HG03558 (cell line): ENCODE data around the gene LIPT1.
"Not testable (repeated sequence)": the region's sequence is repeated elsewhere in the genome, so short reads cannot be mapped to it uniquely, and the experiment has no call there.

Experiments used
- ATAC-seq: cut with Tn5 transposase; IDR thresholded peaks from one replicate; pipeline ENCODE4 v1.9.1; 2021; ENCODE audit warnings: moderate number of reproducible peaks; ENCODE audit not compliant: unreplicated experiment; ENCODE audit errors: extremely low read depth

Gene LIPT1

DNA sequence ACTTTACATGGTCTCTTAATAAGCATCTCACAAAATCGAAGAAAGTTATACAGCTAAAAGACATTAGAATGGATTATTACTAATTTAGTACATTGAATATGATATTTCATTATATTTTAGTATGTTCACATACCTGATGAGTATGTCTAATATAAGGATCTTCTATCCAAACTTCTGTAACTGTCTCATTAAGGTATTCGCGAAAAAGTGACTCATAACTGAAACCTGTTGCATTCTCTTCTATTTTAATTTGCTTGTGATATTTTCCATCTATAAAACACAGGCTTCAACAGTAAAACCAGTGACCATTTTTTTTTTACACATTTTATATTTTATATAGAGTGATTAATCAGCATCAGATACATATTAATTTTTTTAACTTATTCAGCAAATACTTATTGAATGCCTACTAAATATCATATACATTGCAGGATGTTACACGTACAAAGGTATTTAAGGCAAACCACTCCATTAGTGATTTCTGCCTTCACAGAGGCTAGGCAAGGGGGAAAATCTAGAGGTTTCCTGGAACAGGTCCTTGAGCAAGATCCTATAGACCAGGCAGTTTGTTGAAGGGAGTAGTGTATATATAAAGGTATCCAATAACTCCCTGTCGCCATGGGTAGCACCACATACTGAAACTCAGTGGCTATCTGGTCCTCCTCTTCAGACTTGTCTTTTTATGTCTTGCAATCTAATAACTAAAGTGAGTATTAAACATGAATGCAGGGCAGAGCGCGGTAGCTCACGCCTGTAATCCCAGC is 16.8 kb downstream of the LIPT1 start:
- ATAC-seq: no peak

DNA sequence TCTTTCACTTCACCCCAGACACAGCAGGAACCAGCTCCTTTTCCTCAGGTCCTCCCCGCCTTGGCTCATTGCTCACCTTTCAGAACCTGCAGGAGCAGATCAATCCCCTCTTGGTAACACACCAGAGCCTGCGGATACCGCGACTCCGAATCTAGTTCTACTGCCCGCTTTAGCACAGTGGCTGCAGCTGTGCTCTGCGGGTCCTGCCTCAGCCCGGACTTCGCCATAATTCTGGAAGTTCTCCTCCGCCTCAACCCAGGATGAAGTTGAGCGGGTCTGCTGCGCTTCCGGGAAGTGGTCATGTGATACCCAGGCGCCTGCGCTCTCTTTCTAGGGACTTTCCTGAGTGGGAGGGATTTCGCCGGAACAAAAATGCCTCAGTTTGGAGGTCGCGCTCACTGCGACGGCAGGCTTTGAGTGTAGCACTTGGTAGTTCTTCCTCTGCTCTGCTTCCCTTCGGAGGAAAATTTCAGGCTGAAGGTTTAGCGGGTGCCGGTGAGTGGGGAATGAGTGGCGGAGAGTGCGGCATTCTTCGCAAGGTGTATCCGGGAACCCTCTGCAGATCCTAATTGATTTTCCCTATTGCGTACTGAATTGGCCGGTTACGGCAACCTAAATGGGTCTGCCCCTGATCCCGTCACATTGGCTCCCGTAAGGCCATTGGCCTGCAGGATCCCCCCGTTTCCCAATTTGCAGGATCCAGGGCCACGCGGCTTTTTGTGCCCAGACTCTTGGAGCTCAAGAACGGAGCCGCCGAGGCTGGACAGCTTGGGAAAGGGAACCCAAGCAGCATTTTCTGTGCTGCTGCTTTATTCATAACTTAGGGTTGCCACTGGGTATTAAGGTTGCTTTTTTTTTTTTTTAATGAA is 26.2 kb downstream of the LIPT1 start, which contains the start of the genes MITD1 and MRPL30:
Gene MITD1 (minus strand): TSS at position 304 of the 869 bp plus-strand sequence. CDS start 77 bp downstream, at position 227.
Gene MRPL30 (plus strand): TSS at position 430 of the 869 bp plus-strand sequence. CDS start 5,020 bp downstream, outside the sequence.
- ATAC-seq: peak; percentile 87

- ATAC-seq: no peak
These were observed 26.8 kb downstream of the LIPT1 start for GRCh38 chr2:99181624-99182000.

DNA sequence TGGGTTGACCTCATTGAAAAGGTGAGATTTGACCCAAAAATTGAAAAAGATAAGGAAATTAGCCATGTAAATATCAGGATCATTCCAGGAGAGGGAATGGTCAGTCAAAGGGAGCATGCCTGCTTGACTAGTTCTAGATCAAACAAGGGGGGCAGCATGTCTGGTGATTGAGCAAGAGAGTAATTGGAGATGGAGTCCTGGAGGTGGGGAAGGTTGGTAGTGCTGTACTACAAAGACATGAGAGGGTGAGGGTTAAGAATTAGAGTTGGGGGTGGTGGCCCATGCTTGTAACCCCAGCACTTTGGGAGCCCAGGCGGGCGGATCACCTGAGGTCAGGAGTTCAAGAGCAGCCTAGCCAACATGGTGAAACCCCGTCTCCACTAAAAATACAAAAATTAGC is 28.3 kb downstream of the LIPT1 start:
- ATAC-seq: no peak

GRCh38 chr2:99184811-99185210 is 30.0 kb downstream of the LIPT1 start:
- ATAC-seq: no peak

GRCh38 chr2:99187011-99187410 is 32.2 kb downstream of the LIPT1 start:
- no peak for ATAC-seq

DNA sequence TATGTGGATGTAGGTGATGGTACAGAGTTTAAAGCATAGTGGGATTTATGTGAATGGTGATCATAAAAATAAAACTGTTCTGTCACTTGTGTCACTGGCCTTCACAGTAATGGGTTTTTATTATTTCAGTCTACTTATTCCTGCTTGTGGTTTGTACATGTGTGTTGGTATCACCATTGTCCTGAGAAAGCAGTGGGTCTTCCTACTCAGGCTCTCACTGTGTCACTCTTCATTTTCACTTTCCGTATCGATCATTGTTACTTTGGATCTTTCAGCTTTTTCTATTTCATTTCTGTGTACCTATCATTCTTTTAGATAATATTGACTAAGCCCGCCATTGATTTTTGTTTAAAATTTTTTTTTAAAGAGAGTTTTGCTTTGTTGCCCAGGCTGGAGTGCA is 33.6 kb downstream of the LIPT1 start:
- no peak for ATAC-seq

DNA sequence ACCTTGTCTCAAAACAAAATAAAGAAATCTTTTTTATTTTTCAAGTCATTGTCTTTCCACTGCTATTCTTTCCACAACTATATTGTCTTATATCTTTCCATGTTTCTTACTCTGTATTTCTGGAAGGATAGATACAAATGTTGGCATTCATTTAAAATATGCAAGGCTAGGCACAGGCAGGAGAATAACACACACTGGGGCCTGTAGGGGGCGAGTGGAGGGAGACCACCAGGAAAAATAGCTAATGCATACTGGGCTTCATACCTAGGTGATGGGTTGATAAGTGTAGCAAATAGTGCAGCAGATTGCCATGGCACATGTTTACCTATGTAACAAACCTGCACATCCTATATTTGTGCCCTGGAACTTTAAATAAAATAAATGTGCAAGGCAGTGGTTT is 35.8 kb downstream of the LIPT1 start:
- ATAC-seq: no peak

DNA sequence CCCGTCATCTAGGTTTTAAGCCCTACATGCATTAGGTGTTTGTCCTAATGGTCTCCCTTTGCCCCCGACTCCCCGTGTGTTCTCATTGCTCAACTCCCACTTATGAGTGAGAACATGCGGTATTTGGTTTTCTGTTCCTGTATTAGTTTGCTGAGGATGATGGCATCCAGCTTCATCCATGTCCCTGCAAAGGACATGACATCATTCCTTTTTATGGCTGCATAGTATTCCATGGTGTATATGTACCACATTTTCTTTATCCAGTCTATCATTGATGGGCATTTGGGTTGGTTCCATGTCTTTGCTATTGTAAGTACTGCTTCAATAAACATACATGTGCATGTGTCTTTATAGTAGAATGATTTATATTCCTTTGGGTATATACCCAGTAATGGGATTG is 37.6 kb downstream of the LIPT1 start:
- ATAC-seq: not testable (repeated sequence)

- ATAC-seq: no peak
These were observed 43.5 kb downstream of the LIPT1 start for GRCh38 chr2:99198103-99198841.

GRCh38 chr2:99200076-99200800 is 45.5 kb downstream of the LIPT1 start:
- ATAC-seq: no peak

DNA sequence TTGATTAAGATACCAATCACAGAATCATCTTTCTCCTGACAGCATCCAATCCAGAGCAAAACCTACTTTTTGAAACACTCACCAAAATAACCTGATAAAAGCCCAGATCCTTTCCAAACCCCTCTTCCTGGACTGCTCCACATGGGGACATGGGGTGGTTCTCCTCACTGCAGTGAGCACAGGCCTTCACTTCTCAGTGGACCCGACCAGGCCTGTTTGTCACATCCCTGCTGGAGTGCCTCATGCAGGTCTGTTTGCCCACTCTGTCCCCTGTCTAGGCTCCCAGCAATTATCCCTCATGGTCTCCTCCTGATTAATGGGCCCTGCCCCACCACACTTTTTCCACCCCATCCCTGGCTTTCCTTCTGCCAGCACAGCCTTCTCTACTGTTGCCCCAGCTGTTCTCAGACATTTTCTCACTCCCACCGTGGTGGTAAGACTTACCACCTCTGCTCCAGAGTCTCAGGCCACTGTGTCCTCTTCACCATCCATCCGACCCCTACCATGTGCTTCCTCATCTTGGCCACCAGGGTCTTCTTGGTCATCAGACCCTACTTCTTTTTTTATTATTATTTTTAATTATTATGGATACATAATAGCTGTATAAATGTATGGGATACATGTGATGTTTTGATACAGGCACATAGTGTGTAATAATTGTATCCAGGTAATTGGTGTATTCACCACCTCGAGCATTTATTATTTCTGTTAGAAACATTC is 47.4 kb downstream of the LIPT1 start:
- ATAC-seq: no peak

DNA sequence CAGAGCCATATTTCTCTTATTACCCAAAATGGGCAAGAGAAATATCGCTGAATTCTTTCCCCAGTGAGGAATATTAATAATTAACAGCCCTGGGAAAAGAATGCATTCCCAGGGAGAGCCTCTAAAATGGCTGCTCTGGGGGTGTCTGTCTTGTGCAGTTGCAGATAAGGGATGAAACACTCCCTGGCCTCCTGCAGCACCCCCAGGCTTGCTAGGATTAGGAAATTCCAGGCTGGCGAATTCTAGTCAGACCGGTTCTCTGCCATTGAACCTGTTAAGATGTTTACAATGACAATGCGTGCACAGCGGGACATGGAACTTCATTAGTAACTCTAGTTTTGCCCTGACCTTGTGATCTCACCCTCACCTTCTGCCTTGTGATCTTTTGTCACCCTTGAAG is 50.7 kb downstream of the LIPT1 start:
- ATAC-seq: no peak
